ENCODE results near the gene PEX16.

Gene PEX16

GRCh38 chr11:45917623-45918330, at the start of gene PEX16:
TSS of gene PEX16 (minus strand) at chr11:45917877. CDS start at chr11:45917811, 66 bp downstream.
- DNase-seq (ENCODE audit: low spot score): peak; percentile 98

GRCh38 chr11:45964911-45965389, 47.3 kb upstream of the PEX16 start:
- peak; percentile 66 for DNase-seq (ENCODE audit: low spot score)

GRCh38 chr11:45961751-45962240, 44.1 kb upstream of the PEX16 start:
- no peak for DNase-seq (ENCODE audit: low spot score)

- no peak for DNase-seq (ENCODE audit: low spot score)
Observed at GRCh38 chr11:45960387-45961095, 42.9 kb upstream of the PEX16 start.

GRCh38 chr11:45959851-45960250, 42.2 kb upstream of the PEX16 start:
- no peak for DNase-seq (ENCODE audit: low spot score)

- no peak for DNase-seq (ENCODE audit: low spot score)
Observed at GRCh38 chr11:45949992-45950407, 32.3 kb upstream of the PEX16 start.

GRCh38 chr11:45948356-45948755, 30.7 kb upstream of the PEX16 start:
- DNase-seq (ENCODE audit: low spot score): peak; percentile 54

GRCh38 chr11:45947885-45948284, 30.2 kb upstream of the PEX16 start:
- DNase-seq (ENCODE audit: low spot score): no peak

- no peak for DNase-seq (ENCODE audit: low spot score)
Observed at GRCh38 chr11:45945397-45945999, 27.8 kb upstream of the PEX16 start.

GRCh38 chr11:45942381-45942780, 24.7 kb upstream of the PEX16 start:
- no peak for DNase-seq (ENCODE audit: low spot score)

- DNase-seq (ENCODE audit: low spot score): no peak
Observed at GRCh38 chr11:45941285-45941684, 23.6 kb upstream of the PEX16 start.

GRCh38 chr11:45939836-45940235, 22.2 kb upstream of the PEX16 start:
- DNase-seq (ENCODE audit: low spot score): no peak

- no peak for DNase-seq (ENCODE audit: low spot score)
Observed at GRCh38 chr11:45937916-45938315, 20.2 kb upstream of the PEX16 start.

- no peak for DNase-seq (ENCODE audit: low spot score)
Observed at GRCh38 chr11:45936511-45937054, 18.9 kb upstream of the PEX16 start.

GRCh38 chr11:45935349-45936064, 17.8 kb upstream of the PEX16 start:
- no peak for DNase-seq (ENCODE audit: low spot score)

GRCh38 chr11:45934580-45935318, 17.1 kb upstream of the PEX16 start:
- DNase-seq (ENCODE audit: low spot score): no peak

GRCh38 chr11:45933846-45934579, 16.3 kb upstream of the PEX16 start:
- no peak for DNase-seq (ENCODE audit: low spot score)

GRCh38 chr11:45933131-45933831, 15.6 kb upstream of the PEX16 start:
- no peak for DNase-seq (ENCODE audit: low spot score)

GRCh38 chr11:45932217-45932616, 14.5 kb upstream of the PEX16 start:
- no peak for DNase-seq (ENCODE audit: low spot score)

GRCh38 chr11:45931739-45932138, 14.1 kb upstream of the PEX16 start:
- DNase-seq (ENCODE audit: low spot score): no peak

Measured in putamen (tissue), 1 donor.